Measurements from ENCODE around the gene KCTD11. TPM values are rescaled to one million over a fixed set of nuclear protein-coding genes. Genes with fewer than 3 reads are reported as not detected.
A peak's percentile ranks its signal among the peaks of the same experiment; 100 is the strongest.

Gene KCTD11
- total and polyA plus RNA-seq, 2 experiments from 2014 or later: 16.2 to 27.2 TPM

GRCh38 chr17:7318121-7318860 lies 33.7 kb upstream of the KCTD11 start:
- Histone ChIP-seq H4K20me1 (ENCODE audit: insufficient read depth) (peaks cover 3% of the 10 kb centered on the region; the same call in 1 of the 2 replicates), H3K9me3 (ENCODE audit: low read depth) (no peaks in the 10 kb centered on the region), H3K9me2 (ENCODE audit: insufficient read depth) (no peaks in the 10 kb centered on the region), H3F3A (ENCODE audit: insufficient read depth) (peaks cover 15% of the 10 kb centered on the region), H2AFZ (no peak overlapping the region), H3K27me3 (replicated peaks; ENCODE audit: insufficient read depth) (no peaks in the 10 kb centered on the region), H3K79me2 (ENCODE audit: insufficient read depth) (peaks cover 15% of the 10 kb centered on the region), H3K4me2 (ENCODE audit: unreplicated experiment) (no peak overlapping the region), H3K36me3 (ENCODE audit: low read depth) (peaks cover 6% of the 10 kb centered on the region; the same call in 1 of the 2 replicates), H3K27ac (no peak overlapping the region), H3K4me3 (no peak overlapping the region), H3K9ac (no peak overlapping the region), H3K4me1 (ENCODE audit: insufficient read depth) (peaks cover 13% of the 10 kb centered on the region)
- DNase-seq: no peak
- 88 to 89% methylated on average over 12 to 13 of the region's 13 CpGs for WGBS, 2 experiments (ENCODE audit: low coverage in 1 of 2, low lambda C conversion rate in 2 of 2, missing lambda C conversion rate in 2 of 2)
- TF ChIP-seq EZH2 (IDR thresholded peaks at IDR 0.05; ENCODE audit: insufficient read depth, poor library complexity, severe bottlenecking) (no peak), EZH2phosphoT487 (IDR thresholded peaks at IDR 0.05; ENCODE audit: insufficient read depth, low read depth) (no peak)
- in situ Hi-C loops (cut with MboI): no loop called here

GRCh38 chr17:7321466-7321865 lies 30.5 kb upstream of the KCTD11 start:
- no peak overlapping the region for H3K27ac ChIP-seq
- no peak for TF ChIP-seq EZH2 (IDR thresholded peaks at IDR 0.05; ENCODE audit: insufficient read depth, poor library complexity, severe bottlenecking)
- no peak for TF ChIP-seq EZH2phosphoT487 (IDR thresholded peaks at IDR 0.05; ENCODE audit: insufficient read depth, low read depth)
- no peaks in the 10 kb centered on the region for H3K9me2 ChIP-seq (ENCODE audit: insufficient read depth)
- no peaks in the 10 kb centered on the region for H3K4me1 ChIP-seq (ENCODE audit: insufficient read depth)
- H3K36me3 ChIP-seq (ENCODE audit: low read depth): peaks cover 7% of the 10 kb centered on the region; the same call in 1 of the 2 replicates
- no peaks in the 10 kb centered on the region for H3K9me3 ChIP-seq (ENCODE audit: low read depth)
- H3K4me3 ChIP-seq: no peak overlapping the region
- H3K27me3 ChIP-seq (replicated peaks; ENCODE audit: insufficient read depth): no peaks in the 10 kb centered on the region
- H3K79me2 ChIP-seq (ENCODE audit: insufficient read depth): no peaks in the 10 kb centered on the region
- H3F3A ChIP-seq (ENCODE audit: insufficient read depth): no peaks in the 10 kb centered on the region
- no peak overlapping the region for H3K4me2 ChIP-seq (ENCODE audit: unreplicated experiment)
- H2AFZ ChIP-seq: no peak overlapping the region
- no peak overlapping the region for H3K9ac ChIP-seq
- no peak for DNase-seq
- WGBS, 2 experiments (ENCODE audit: low coverage in 1 of 2, low lambda C conversion rate in 2 of 2, missing lambda C conversion rate in 2 of 2): 91 to 97% methylated on average over 14 to 15 of the region's 15 CpGs
- in situ Hi-C loops (cut with MboI): no loop called here
- no peaks in the 10 kb centered on the region for H4K20me1 ChIP-seq (ENCODE audit: insufficient read depth)

GRCh38 chr17:7322520-7323194 lies 29.3 kb upstream of the KCTD11 start:
- H3K4me1 ChIP-seq (ENCODE audit: insufficient read depth): no peaks in the 10 kb centered on the region
- in situ Hi-C loops (cut with MboI): no loop called here
- H3K9me3 ChIP-seq (ENCODE audit: low read depth): no peaks in the 10 kb centered on the region
- no peak overlapping the region for H3K9ac ChIP-seq
- H3F3A ChIP-seq (ENCODE audit: insufficient read depth): no peaks in the 10 kb centered on the region
- H3K27ac ChIP-seq: no peak overlapping the region
- no peak overlapping the region for H2AFZ ChIP-seq
- WGBS, 2 experiments (ENCODE audit: low coverage in 1 of 2, low lambda C conversion rate in 2 of 2, missing lambda C conversion rate in 2 of 2): 91 to 93% methylated on average over 22 of the region's 22 CpGs
- no peaks in the 10 kb centered on the region for H3K9me2 ChIP-seq (ENCODE audit: insufficient read depth)
- no peak for DNase-seq
- no peaks in the 10 kb centered on the region for H3K27me3 ChIP-seq (replicated peaks; ENCODE audit: insufficient read depth)
- H3K4me3 ChIP-seq: no peak overlapping the region
- no peak for TF ChIP-seq EZH2 (IDR thresholded peaks at IDR 0.05; ENCODE audit: insufficient read depth, poor library complexity, severe bottlenecking)
- no peak for TF ChIP-seq EZH2phosphoT487 (IDR thresholded peaks at IDR 0.05; ENCODE audit: insufficient read depth, low read depth)
- H3K36me3 ChIP-seq (ENCODE audit: low read depth): peaks cover 7% of the 10 kb centered on the region; the same call in 1 of the 2 replicates
- H3K79me2 ChIP-seq (ENCODE audit: insufficient read depth): peaks cover 8% of the 10 kb centered on the region
- H3K4me2 ChIP-seq (ENCODE audit: unreplicated experiment): no peak overlapping the region
- H4K20me1 ChIP-seq (ENCODE audit: insufficient read depth): no peaks in the 10 kb centered on the region

- Histone ChIP-seq H3K4me1 (ENCODE audit: insufficient read depth) (peaks cover 7% of the 10 kb centered on the region; the same call in 1 of the 2 replicates), H3K4me2 (ENCODE audit: unreplicated experiment) (no peak overlapping the region), H3K27me3 (replicated peaks; ENCODE audit: insufficient read depth) (no peaks in the 10 kb centered on the region), H3K4me3 (no peak overlapping the region), H2AFZ (no peak overlapping the region), H4K20me1 (ENCODE audit: insufficient read depth) (no peaks in the 10 kb centered on the region), H3K9me3 (ENCODE audit: low read depth) (no peaks in the 10 kb centered on the region), H3K9me2 (ENCODE audit: insufficient read depth) (no peaks in the 10 kb centered on the region), H3F3A (ENCODE audit: insufficient read depth) (no peaks in the 10 kb centered on the region), H3K79me2 (ENCODE audit: insufficient read depth) (peaks cover 20% of the 10 kb centered on the region), H3K27ac (no peak overlapping the region), H3K9ac (no peak overlapping the region), H3K36me3 (ENCODE audit: low read depth) (peaks cover 7% of the 10 kb centered on the region; the same call in 1 of the 2 replicates)
- in situ Hi-C loops (cut with MboI): no loop called here
- peak; percentile 62 for DNase-seq
- no peak for TF ChIP-seq EZH2 (IDR thresholded peaks at IDR 0.05; ENCODE audit: insufficient read depth, poor library complexity, severe bottlenecking)
- no peak for TF ChIP-seq EZH2phosphoT487 (IDR thresholded peaks at IDR 0.05; ENCODE audit: insufficient read depth, low read depth)
- WGBS, 2 experiments (ENCODE audit: low coverage in 1 of 2, low lambda C conversion rate in 2 of 2, missing lambda C conversion rate in 2 of 2): 56 to 70% methylated on average over 31 to 36 of the region's 39 CpGs
These were observed 28.1 kb upstream of the KCTD11 start for GRCh38 chr17:7323731-7324437.
